GM23338 (cell line): ENCODE results near the gene IL36RN. TPM values are rescaled to one million over a fixed set of nuclear protein-coding genes. Genes with fewer than 3 reads are reported as not detected.

Experiments
- ATAC-seq: fragments of 200-7000 bp; cut with Tn5 transposase; 3 replicates; pipeline ENCODE4 v1.9.1; 2020
- DNase-seq: peaks from one replicate; pipeline ENCODE4 v3.0.0-alpha.2; 2015; ENCODE audit warnings: low spot score
- H2AFZ ChIP-seq: fragments of 200-600 bp; sonication (generic); 2 replicates; pipeline ENCODE4 v1.8.0; 2016; ENCODE audit warnings: antibody characterized with exemption, mild to moderate bottlenecking, moderate library complexity
- H3F3A ChIP-seq: fragments of 200-600 bp; sonication (generic); replicated peaks from 2 replicates; pipeline ENCODE4 v1.8.0; 2017; ENCODE audit warnings: antibody characterized with exemption, mixed run types, low read depth
- H3K27ac ChIP-seq: fragments of 200-600 bp; sonication (generic); 2 replicates; pipeline ENCODE4 v1.6.1; 2016; ENCODE audit warnings: low read depth
- H3K27me3 ChIP-seq: fragments of 200-600 bp; sonication (generic); 2 replicates; pipeline ENCODE4 v1.8.0; 2016; ENCODE audit warnings: mild to moderate bottlenecking, mixed run types, moderate library complexity; ENCODE audit not compliant: insufficient read depth
- H3K36me3 ChIP-seq: fragments of 200-600 bp; sonication (generic); 2 replicates; pipeline ENCODE4 v1.8.0; 2016; ENCODE audit warnings: mild to moderate bottlenecking; ENCODE audit not compliant: insufficient read depth
- H3K4me1 ChIP-seq: fragments of 200-600 bp; sonication (generic); 2 replicates; pipeline ENCODE4 v1.8.0; 2016; ENCODE audit warnings: mild to moderate bottlenecking, moderate library complexity; ENCODE audit not compliant: insufficient read depth
- H3K4me2 ChIP-seq: fragments of 200-600 bp; sonication (generic); 2 replicates; pipeline ENCODE4 v1.7.1; 2017; ENCODE audit warnings: mixed run types
- H3K4me3 ChIP-seq: fragments of 200-600 bp; sonication (generic); 2 replicates; pipeline ENCODE4 v1.6.1; 2016; ENCODE audit warnings: mixed run types
- H3K79me2 ChIP-seq: fragments of 200-600 bp; sonication (generic); replicated peaks from 2 replicates; pipeline ENCODE4 v1.8.0; 2017; ENCODE audit warnings: mild to moderate bottlenecking; ENCODE audit not compliant: insufficient read depth
- H3K9me2 ChIP-seq: fragments of 200-600 bp; sonication (generic); 2 replicates; pipeline ENCODE4 v1.8.0; 2017; ENCODE audit not compliant: insufficient read depth
- H4K20me1 ChIP-seq: fragments of 200-600 bp; sonication (generic); replicated peaks from 2 replicates; pipeline ENCODE4 v1.8.0; 2017; ENCODE audit warnings: mild to moderate bottlenecking; ENCODE audit not compliant: insufficient read depth
- H3K27ac Mint-ChIP-seq: 2 replicates; pipeline ENCODE4 v1.8.0; 2020; ENCODE audit warnings: inconsistent platforms, mild to moderate bottlenecking, moderate library complexity, mixed read lengths
- H3K27me3 Mint-ChIP-seq: 3 replicates; pipeline ENCODE4 v1.8.0; 2022; ENCODE audit warnings: low read depth, mild to moderate bottlenecking, moderate library complexity, mixed read lengths, inconsistent platforms; ENCODE audit not compliant: insufficient read depth, poor library complexity
- H3K36me3 Mint-ChIP-seq: 3 replicates; pipeline ENCODE4 v1.8.0; 2021; ENCODE audit warnings: low read depth, mild to moderate bottlenecking, inconsistent platforms, moderate library complexity, mixed read lengths
- H3K4me1 Mint-ChIP-seq: 3 replicates; pipeline ENCODE4 v1.8.0; 2020; ENCODE audit warnings: mild to moderate bottlenecking, inconsistent platforms, mixed read lengths
- H3K4me3 Mint-ChIP-seq: 3 replicates; pipeline ENCODE4 v1.8.0; 2021; ENCODE audit warnings: moderate library complexity, mild to moderate bottlenecking, inconsistent platforms, mixed read lengths
- H3K9me3 Mint-ChIP-seq: 3 replicates; pipeline ENCODE4 v1.8.0; 2020; ENCODE audit warnings: moderate library complexity, mild to moderate bottlenecking, inconsistent platforms, mixed read lengths
- CREB1 ChIP-seq: fragments of 250-450 bp; sonication (Bioruptor Pico); IDR thresholded peaks from 2 replicates; pipeline ENCODE4 v1.5.0; 2020; ENCODE audit warnings: low read depth, mild to moderate bottlenecking, moderate library complexity
- EZH2 ChIP-seq: fragments of 200-600 bp; sonication (generic); IDR thresholded peaks from one replicate; pipeline ENCODE4 v1.8.0; 2017; ENCODE audit warnings: antibody characterized with exemption, mild to moderate bottlenecking, low read depth; ENCODE audit not compliant: unreplicated experiment
- EZH2phosphoT487 ChIP-seq: fragments of 200-600 bp; sonication (generic); IDR thresholded peaks from one replicate; pipeline ENCODE4 v1.8.1; 2018; ENCODE audit warnings: antibody characterized with exemption; ENCODE audit not compliant: unreplicated experiment
- JUNB ChIP-seq: IDR thresholded peaks from one replicate; pipeline ENCODE4 v1.6.1; 2016; ENCODE audit warnings: antibody characterized with exemption; ENCODE audit not compliant: unreplicated experiment
- NANOG ChIP-seq: IDR thresholded peaks from 2 replicates; pipeline ENCODE4 v1.6.1; 2016; ENCODE audit warnings: antibody characterized with exemption, borderline replicate concordance
- STAT1 ChIP-seq: IDR thresholded peaks from one replicate; pipeline ENCODE4 v1.6.1; 2016; ENCODE audit warnings: antibody characterized with exemption; ENCODE audit not compliant: unreplicated experiment
- ZNF114 ChIP-seq: fragments of 250-450 bp; sonication (Bioruptor Pico); IDR thresholded peaks from 2 replicates; pipeline ENCODE4 v1.5.0; 2020; ENCODE audit warnings: mild to moderate bottlenecking, moderate library complexity
- ZNF331 ChIP-seq: fragments of 250-450 bp; sonication (Bioruptor Pico); IDR thresholded peaks from 2 replicates; pipeline ENCODE4 v1.5.0; 2020; ENCODE audit warnings: low read depth, mild to moderate bottlenecking, moderate library complexity
- polyA plus RNA-seq: library from polyadenylated mRNA; unstranded; fragments of >200 nt; fragmentation: Nextera tagmentation; extraction: Ambion mirVana; gene quantifications from 2 replicates; pipeline ENCODE4 v1.2.1, GENCODE V29; 2016
- total RNA-seq: library from RNA; depleted of rRNA; stranded (reverse); fragments of >200 nt; shearing (Covaris generic); gene quantifications from 2 replicates; pipeline ENCODE4 v1.2.3, GENCODE V29; 2014
- TF ChIP-seq, protein P1 (sequence below): fragments of 250-450 bp; sonication (Bioruptor Pico); IDR thresholded peaks from 2 replicates; pipeline ENCODE4 v1.5.0; 2020; ENCODE audit warnings: mild to moderate bottlenecking, moderate library complexity
- TF ChIP-seq, protein P2 (sequence below): IDR thresholded peaks from 2 replicates; pipeline ENCODE4 v1.6.1; 2016; ENCODE audit warnings: antibody characterized with exemption
- TF ChIP-seq, protein P3 (sequence below): IDR thresholded peaks from one replicate; pipeline ENCODE4 v1.6.1; 2018; ENCODE audit warnings: antibody characterized with exemption; ENCODE audit not compliant: unreplicated experiment

IL36RN gene
- total and polyA plus RNA-seq, 2 experiments from 2014 or later = not detected

DNA sequence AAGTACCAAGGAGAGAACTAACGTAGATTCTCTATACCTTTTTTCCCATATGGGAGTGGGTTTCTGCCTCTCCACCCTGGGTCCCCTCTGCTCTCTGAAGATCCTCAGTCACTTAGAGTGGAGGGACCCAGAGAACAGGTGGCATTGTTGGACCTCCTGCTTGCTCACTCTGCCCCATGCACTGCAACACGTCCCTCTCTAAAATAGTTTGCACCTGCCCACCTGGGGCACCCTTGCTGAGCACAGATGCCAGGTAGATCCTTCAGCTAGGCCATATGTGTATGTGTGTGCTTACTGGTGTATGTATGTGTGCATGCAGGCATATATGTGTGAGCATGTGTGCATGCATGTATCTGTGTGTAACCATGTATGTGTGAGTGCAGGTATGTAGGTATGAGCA lies 2.2 kb downstream of the IL36RN start:
- Histone ChIP-seq H3K9me2 (no peaks in the 10 kb centered on the region), H3F3A (no peaks in the 10 kb centered on the region), H3K36me3 (no peaks in the 10 kb centered on the region), H3K4me1 (no peaks in the 10 kb centered on the region), H2AFZ (no peak overlapping the region), H3K27ac (no peak overlapping the region), H4K20me1 (no peaks in the 10 kb centered on the region), H3K27me3 (no peaks in the 10 kb centered on the region), H3K4me3 (no peak overlapping the region), H3K79me2 (no peaks in the 10 kb centered on the region), H3K4me2 (no peak overlapping the region)
- ATAC-seq = no peak
- Mint-ChIP-seq H3K36me3 (no peaks in the 10 kb centered on the region; the same call in 2 of the 3 replicates), H3K27ac (no peak overlapping the region), H3K9me3 (peaks cover 18% of the 10 kb centered on the region), H3K4me1 (peaks cover 6% of the 10 kb centered on the region; the same call in 1 of the 3 replicates), H3K27me3 (peaks cover 4% of the 10 kb centered on the region), H3K4me3 (no peak overlapping the region)
- no peak for DNase-seq
- TF ChIP-seq, protein P1, sequence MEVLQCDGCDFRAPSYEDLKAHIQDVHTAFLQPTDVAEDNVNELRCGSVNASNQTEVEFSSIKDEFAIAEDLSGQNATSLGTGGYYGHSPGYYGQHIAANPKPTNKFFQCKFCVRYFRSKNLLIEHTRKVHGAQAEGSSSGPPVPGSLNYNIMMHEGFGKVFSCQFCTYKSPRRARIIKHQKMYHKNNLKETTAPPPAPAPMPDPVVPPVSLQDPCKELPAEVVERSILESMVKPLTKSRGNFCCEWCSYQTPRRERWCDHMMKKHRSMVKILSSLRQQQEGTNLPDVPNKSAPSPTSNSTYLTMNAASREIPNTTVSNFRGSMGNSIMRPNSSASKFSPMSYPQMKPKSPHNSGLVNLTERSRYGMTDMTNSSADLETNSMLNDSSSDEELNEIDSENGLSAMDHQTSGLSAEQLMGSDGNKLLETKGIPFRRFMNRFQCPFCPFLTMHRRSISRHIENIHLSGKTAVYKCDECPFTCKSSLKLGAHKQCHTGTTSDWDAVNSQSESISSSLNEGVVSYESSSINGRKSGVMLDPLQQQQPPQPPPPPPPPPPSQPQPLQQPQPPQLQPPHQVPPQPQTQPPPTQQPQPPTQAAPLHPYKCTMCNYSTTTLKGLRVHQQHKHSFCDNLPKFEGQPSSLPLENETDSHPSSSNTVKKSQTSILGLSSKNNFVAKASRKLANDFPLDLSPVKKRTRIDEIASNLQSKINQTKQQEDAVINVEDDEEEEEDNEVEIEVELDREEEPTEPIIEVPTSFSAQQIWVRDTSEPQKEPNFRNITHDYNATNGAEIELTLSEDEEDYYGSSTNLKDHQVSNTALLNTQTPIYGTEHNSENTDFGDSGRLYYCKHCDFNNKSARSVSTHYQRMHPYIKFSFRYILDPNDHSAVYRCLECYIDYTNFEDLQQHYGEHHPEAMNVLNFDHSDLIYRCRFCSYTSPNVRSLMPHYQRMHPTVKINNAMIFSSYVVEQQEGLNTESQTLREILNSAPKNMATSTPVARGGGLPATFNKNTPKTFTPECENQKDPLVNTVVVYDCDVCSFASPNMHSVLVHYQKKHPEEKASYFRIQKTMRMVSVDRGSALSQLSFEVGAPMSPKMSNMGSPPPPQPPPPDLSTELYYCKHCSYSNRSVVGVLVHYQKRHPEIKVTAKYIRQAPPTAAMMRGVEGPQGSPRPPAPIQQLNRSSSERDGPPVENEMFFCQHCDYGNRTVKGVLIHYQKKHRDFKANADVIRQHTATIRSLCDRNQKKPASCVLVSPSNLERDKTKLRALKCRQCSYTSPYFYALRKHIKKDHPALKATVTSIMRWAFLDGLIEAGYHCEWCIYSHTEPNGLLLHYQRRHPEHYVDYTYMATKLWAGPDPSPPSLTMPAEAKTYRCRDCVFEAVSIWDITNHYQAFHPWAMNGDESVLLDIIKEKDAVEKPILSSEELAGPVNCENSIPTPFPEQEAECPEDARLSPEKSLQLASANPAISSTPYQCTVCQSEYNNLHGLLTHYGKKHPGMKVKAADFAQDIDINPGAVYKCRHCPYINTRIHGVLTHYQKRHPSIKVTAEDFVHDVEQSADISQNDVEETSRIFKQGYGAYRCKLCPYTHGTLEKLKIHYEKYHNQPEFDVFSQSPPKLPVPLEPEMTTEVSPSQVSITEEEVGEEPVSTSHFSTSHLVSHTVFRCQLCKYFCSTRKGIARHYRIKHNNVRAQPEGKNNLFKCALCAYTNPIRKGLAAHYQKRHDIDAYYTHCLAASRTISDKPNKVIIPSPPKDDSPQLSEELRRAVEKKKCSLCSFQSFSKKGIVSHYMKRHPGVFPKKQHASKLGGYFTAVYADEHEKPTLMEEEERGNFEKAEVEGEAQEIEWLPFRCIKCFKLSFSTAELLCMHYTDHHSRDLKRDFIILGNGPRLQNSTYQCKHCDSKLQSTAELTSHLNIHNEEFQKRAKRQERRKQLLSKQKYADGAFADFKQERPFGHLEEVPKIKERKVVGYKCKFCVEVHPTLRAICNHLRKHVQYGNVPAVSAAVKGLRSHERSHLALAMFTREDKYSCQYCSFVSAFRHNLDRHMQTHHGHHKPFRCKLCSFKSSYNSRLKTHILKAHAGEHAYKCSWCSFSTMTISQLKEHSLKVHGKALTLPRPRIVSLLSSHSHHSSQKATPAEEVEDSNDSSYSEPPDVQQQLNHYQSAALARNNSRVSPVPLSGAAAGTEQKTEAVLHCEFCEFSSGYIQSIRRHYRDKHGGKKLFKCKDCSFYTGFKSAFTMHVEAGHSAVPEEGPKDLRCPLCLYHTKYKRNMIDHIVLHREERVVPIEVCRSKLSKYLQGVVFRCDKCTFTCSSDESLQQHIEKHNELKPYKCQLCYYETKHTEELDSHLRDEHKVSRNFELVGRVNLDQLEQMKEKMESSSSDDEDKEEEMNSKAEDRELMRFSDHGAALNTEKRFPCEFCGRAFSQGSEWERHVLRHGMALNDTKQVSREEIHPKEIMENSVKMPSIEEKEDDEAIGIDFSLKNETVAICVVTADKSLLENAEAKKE (CRISPR knock-in tag) = no peak
- TF ChIP-seq EZH2phosphoT487 = no peak
- TF ChIP-seq JUNB = no peak
- TF ChIP-seq ZNF114 = no peak
- TF ChIP-seq EZH2 = no peak
- TF ChIP-seq, protein P2, sequence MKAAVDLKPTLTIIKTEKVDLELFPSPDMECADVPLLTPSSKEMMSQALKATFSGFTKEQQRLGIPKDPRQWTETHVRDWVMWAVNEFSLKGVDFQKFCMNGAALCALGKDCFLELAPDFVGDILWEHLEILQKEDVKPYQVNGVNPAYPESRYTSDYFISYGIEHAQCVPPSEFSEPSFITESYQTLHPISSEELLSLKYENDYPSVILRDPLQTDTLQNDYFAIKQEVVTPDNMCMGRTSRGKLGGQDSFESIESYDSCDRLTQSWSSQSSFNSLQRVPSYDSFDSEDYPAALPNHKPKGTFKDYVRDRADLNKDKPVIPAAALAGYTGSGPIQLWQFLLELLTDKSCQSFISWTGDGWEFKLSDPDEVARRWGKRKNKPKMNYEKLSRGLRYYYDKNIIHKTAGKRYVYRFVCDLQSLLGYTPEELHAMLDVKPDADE = no peak
- no peak for TF ChIP-seq CREB1 (CRISPR knock-in tag)
- TF ChIP-seq STAT1 = no peak
- no peak for TF ChIP-seq ZNF331
- no peak for TF ChIP-seq NANOG
- TF ChIP-seq, protein P3, sequence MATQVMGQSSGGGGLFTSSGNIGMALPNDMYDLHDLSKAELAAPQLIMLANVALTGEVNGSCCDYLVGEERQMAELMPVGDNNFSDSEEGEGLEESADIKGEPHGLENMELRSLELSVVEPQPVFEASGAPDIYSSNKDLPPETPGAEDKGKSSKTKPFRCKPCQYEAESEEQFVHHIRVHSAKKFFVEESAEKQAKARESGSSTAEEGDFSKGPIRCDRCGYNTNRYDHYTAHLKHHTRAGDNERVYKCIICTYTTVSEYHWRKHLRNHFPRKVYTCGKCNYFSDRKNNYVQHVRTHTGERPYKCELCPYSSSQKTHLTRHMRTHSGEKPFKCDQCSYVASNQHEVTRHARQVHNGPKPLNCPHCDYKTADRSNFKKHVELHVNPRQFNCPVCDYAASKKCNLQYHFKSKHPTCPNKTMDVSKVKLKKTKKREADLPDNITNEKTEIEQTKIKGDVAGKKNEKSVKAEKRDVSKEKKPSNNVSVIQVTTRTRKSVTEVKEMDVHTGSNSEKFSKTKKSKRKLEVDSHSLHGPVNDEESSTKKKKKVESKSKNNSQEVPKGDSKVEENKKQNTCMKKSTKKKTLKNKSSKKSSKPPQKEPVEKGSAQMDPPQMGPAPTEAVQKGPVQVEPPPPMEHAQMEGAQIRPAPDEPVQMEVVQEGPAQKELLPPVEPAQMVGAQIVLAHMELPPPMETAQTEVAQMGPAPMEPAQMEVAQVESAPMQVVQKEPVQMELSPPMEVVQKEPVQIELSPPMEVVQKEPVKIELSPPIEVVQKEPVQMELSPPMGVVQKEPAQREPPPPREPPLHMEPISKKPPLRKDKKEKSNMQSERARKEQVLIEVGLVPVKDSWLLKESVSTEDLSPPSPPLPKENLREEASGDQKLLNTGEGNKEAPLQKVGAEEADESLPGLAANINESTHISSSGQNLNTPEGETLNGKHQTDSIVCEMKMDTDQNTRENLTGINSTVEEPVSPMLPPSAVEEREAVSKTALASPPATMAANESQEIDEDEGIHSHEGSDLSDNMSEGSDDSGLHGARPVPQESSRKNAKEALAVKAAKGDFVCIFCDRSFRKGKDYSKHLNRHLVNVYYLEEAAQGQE = no peak
